Midbrain (tissue), 1 donor: ENCODE data around the gene PER3.

Source experiments
- DNase-seq: peaks from one replicate; lab custom pipeline; 2025; lab: John Stamatoyannopoulos, UW

Gene PER3

GRCh38 chr1:7838714-7839113, 54.6 kb downstream of the PER3 start:
- DNase-seq = no peak

GRCh38 chr1:7839526-7839925, 55.4 kb downstream of the PER3 start:
- DNase-seq = no peak

- no peak for DNase-seq
Observed at GRCh38 chr1:7842517-7842916, 58.4 kb downstream of the PER3 start.

GRCh38 chr1:7845761-7846160, 61.7 kb downstream of the PER3 start:
- no peak for DNase-seq

- DNase-seq = no peak
Observed at GRCh38 chr1:7846656-7847055, 62.6 kb downstream of the PER3 start.

GRCh38 chr1:7847599-7847998, 63.5 kb downstream of the PER3 start:
- DNase-seq = no peak

GRCh38 chr1:7850786-7851185, 66.7 kb downstream of the PER3 start:
- no peak for DNase-seq

GRCh38 chr1:7852804-7853683, 69.0 kb downstream of the PER3 start, which contains the start of gene UTS2:
TSS of gene UTS2 (minus strand) at chr1:7853065. CDS start at chr1:7853003, 62 bp downstream.
- DNase-seq = no peak

GRCh38 chr1:7853684-7854026, 69.6 kb downstream of the PER3 start:
- no peak for DNase-seq

- DNase-seq = no peak
Observed at GRCh38 chr1:7856345-7856744, 72.3 kb downstream of the PER3 start.

- DNase-seq = no peak
Observed at GRCh38 chr1:7857000-7857399, 72.9 kb downstream of the PER3 start.

GRCh38 chr1:7857985-7858384, 73.9 kb downstream of the PER3 start:
- DNase-seq = no peak

- no peak for DNase-seq
Observed at GRCh38 chr1:7859406-7859805, 75.3 kb downstream of the PER3 start.

- no peak for DNase-seq
Observed at GRCh38 chr1:7860130-7860529, 76.0 kb downstream of the PER3 start.

- no peak for DNase-seq
Observed at GRCh38 chr1:7861452-7861851, 77.4 kb downstream of the PER3 start.

- no peak for DNase-seq
Observed at GRCh38 chr1:7862211-7863060, 78.3 kb downstream of the PER3 start.

- DNase-seq = no peak
Observed at GRCh38 chr1:7863756-7864328, 79.8 kb downstream of the PER3 start.

- no peak for DNase-seq
Observed at GRCh38 chr1:7865978-7866377, 81.9 kb downstream of the PER3 start.

- DNase-seq = no peak
Observed at GRCh38 chr1:7868070-7868780, 84.1 kb downstream of the PER3 start.

- no peak for DNase-seq
Observed at GRCh38 chr1:7869136-7869920, 85.2 kb downstream of the PER3 start.

GRCh38 chr1:7871136-7871535, 87.0 kb downstream of the PER3 start:
- no peak for DNase-seq
